ENCODE measurements around the gene AGTRAP.

AGTRAP gene

GRCh38 chr1:11788549-11789053, 52.7 kb downstream of the AGTRAP start:
- peaks cover 21 to 80% (median 61%) of the 10 kb centered on the region in 5 donors for H3K4me1 ChIP-seq (ENCODE audit: control insufficient read depth in 5 of 5, insufficient read depth in 5 of 5, low read length in 5 of 5)
- peaks cover 0 to 33% (median 21%) of the 10 kb centered on the region in 5 donors for H3K36me3 ChIP-seq (ENCODE audit: control insufficient read depth in 5 of 5, insufficient read depth in 5 of 5, low read length in 5 of 5)
- no peaks in the 10 kb centered on the region for H3K9me3 ChIP-seq (ENCODE audit: control insufficient read depth in 5 of 5, low read length in 5 of 5)
- H3K27me3 ChIP-seq (ENCODE audit: control insufficient read depth in 5 of 5, insufficient read depth in 4 of 5, low read length in 5 of 5): peaks cover 0 to 2% (median 0%) of the 10 kb centered on the region in 5 donors
- H3K27ac ChIP-seq (ENCODE audit: low read depth, low read length): peak overlapping the region; percentile 93
- H3K9ac ChIP-seq (ENCODE audit: low read length in 5 of 5): peak overlapping the region in 1 of 5 donors; percentile 48
- H3K4me3 ChIP-seq (ENCODE audit: low read depth in 1 of 5, low read length in 5 of 5): no peak overlapping the region

- Histone ChIP-seq H3K4me1 (ENCODE audit: control insufficient read depth in 5 of 5, insufficient read depth in 5 of 5, low read length in 5 of 5) (peaks cover 21 to 76% (median 61%) of the 10 kb centered on the region in 5 donors), H3K27me3 (ENCODE audit: control insufficient read depth in 5 of 5, insufficient read depth in 4 of 5, low read length in 5 of 5) (peaks cover 0 to 2% (median 0%) of the 10 kb centered on the region in 5 donors), H3K36me3 (ENCODE audit: control insufficient read depth in 5 of 5, insufficient read depth in 5 of 5, low read length in 5 of 5) (peaks cover 0 to 41% (median 29%) of the 10 kb centered on the region in 5 donors), H3K9me3 (ENCODE audit: control insufficient read depth in 5 of 5, low read length in 5 of 5) (no peaks in the 10 kb centered on the region), H3K27ac (ENCODE audit: low read depth, low read length) (peak overlapping the region; percentile 93), H3K4me3 (ENCODE audit: low read depth in 1 of 5, low read length in 5 of 5) (peak overlapping the region in 1 of 5 donors; percentile 19), H3K9ac (ENCODE audit: low read length in 5 of 5) (peak overlapping the region in 4 of 5 donors; percentile 25 to 82 (median 48))
Observed at GRCh38 chr1:11789126-11790067, 53.5 kb downstream of the AGTRAP start.

GRCh38 chr1:11790101-11790879, 54.4 kb downstream of the AGTRAP start:
- no peaks in the 10 kb centered on the region for H3K27me3 ChIP-seq (ENCODE audit: control insufficient read depth in 5 of 5, insufficient read depth in 4 of 5, low read length in 5 of 5)
- H3K4me1 ChIP-seq (ENCODE audit: control insufficient read depth in 5 of 5, insufficient read depth in 5 of 5, low read length in 5 of 5): peaks cover 21 to 67% (median 53%) of the 10 kb centered on the region in 5 donors
- peak overlapping the region; percentile 93 for H3K27ac ChIP-seq (ENCODE audit: low read depth, low read length)
- H3K9ac ChIP-seq (ENCODE audit: low read length in 5 of 5): peak overlapping the region; percentile 25 to 82 (median 33)
- peak overlapping the region in 4 of 5 donors; percentile 8 to 58 (median 34) for H3K4me3 ChIP-seq (ENCODE audit: low read depth in 1 of 5, low read length in 5 of 5)
- peaks cover 0 to 49% (median 38%) of the 10 kb centered on the region in 5 donors for H3K36me3 ChIP-seq (ENCODE audit: control insufficient read depth in 5 of 5, insufficient read depth in 5 of 5, low read length in 5 of 5)
- no peaks in the 10 kb centered on the region for H3K9me3 ChIP-seq (ENCODE audit: control insufficient read depth in 5 of 5, low read length in 5 of 5)

GRCh38 chr1:11790880-11791715, 55.2 kb downstream of the AGTRAP start:
- Histone ChIP-seq H3K27me3 (ENCODE audit: control insufficient read depth in 5 of 5, insufficient read depth in 4 of 5, low read length in 5 of 5) (no peaks in the 10 kb centered on the region), H3K4me3 (ENCODE audit: low read depth in 1 of 5, low read length in 5 of 5) (peak overlapping the region in 4 of 5 donors; percentile 8 to 58 (median 34)), H3K27ac (ENCODE audit: low read depth, low read length) (peak overlapping the region; percentile 96), H3K36me3 (ENCODE audit: control insufficient read depth in 5 of 5, insufficient read depth in 5 of 5, low read length in 5 of 5) (peaks cover 0 to 58% (median 46%) of the 10 kb centered on the region in 5 donors), H3K4me1 (ENCODE audit: control insufficient read depth in 5 of 5, insufficient read depth in 5 of 5, low read length in 5 of 5) (peaks cover 21 to 62% (median 50%) of the 10 kb centered on the region in 5 donors), H3K9ac (ENCODE audit: low read length in 5 of 5) (peak overlapping the region in 4 of 5 donors; percentile 9 to 78 (median 35)), H3K9me3 (ENCODE audit: control insufficient read depth in 5 of 5, low read length in 5 of 5) (no peaks in the 10 kb centered on the region)

GRCh38 chr1:11792106-11792505, 56.2 kb downstream of the AGTRAP start:
- H3K27me3 ChIP-seq (ENCODE audit: control insufficient read depth in 5 of 5, insufficient read depth in 4 of 5, low read length in 5 of 5): no peaks in the 10 kb centered on the region
- H3K9me3 ChIP-seq (ENCODE audit: control insufficient read depth in 5 of 5, low read length in 5 of 5): no peaks in the 10 kb centered on the region
- peak overlapping the region; percentile 96 for H3K27ac ChIP-seq (ENCODE audit: low read depth, low read length)
- H3K9ac ChIP-seq (ENCODE audit: low read length in 5 of 5): peak overlapping the region in 1 of 5 donors; percentile 78
- no peak overlapping the region for H3K4me3 ChIP-seq (ENCODE audit: low read depth in 1 of 5, low read length in 5 of 5)
- H3K4me1 ChIP-seq (ENCODE audit: control insufficient read depth in 5 of 5, insufficient read depth in 5 of 5, low read length in 5 of 5): peaks cover 21 to 64% (median 52%) of the 10 kb centered on the region in 5 donors
- peaks cover 0 to 63% (median 50%) of the 10 kb centered on the region in 5 donors for H3K36me3 ChIP-seq (ENCODE audit: control insufficient read depth in 5 of 5, insufficient read depth in 5 of 5, low read length in 5 of 5)

- H3K36me3 ChIP-seq (ENCODE audit: control insufficient read depth in 5 of 5, insufficient read depth in 5 of 5, low read length in 5 of 5): peaks cover 0 to 59% (median 50%) of the 10 kb centered on the region in 5 donors
- H3K9me3 ChIP-seq (ENCODE audit: control insufficient read depth in 5 of 5, low read length in 5 of 5): no peaks in the 10 kb centered on the region
- H3K27me3 ChIP-seq (ENCODE audit: control insufficient read depth in 5 of 5, insufficient read depth in 4 of 5, low read length in 5 of 5): no peaks in the 10 kb centered on the region
- H3K27ac ChIP-seq (ENCODE audit: low read depth, low read length): no peak overlapping the region
- no peak overlapping the region for H3K4me3 ChIP-seq (ENCODE audit: low read depth in 1 of 5, low read length in 5 of 5)
- H3K4me1 ChIP-seq (ENCODE audit: control insufficient read depth in 5 of 5, insufficient read depth in 5 of 5, low read length in 5 of 5): peaks cover 17 to 52% (median 35%) of the 10 kb centered on the region in 5 donors
- H3K9ac ChIP-seq (ENCODE audit: low read length in 5 of 5): no peak overlapping the region
Observed at GRCh38 chr1:11793819-11794218, 57.9 kb downstream of the AGTRAP start.

GRCh38 chr1:11794446-11795237, 58.7 kb downstream of the AGTRAP start:
- peaks cover 0 to 64% (median 53%) of the 10 kb centered on the region in 5 donors for H3K36me3 ChIP-seq (ENCODE audit: control insufficient read depth in 5 of 5, insufficient read depth in 5 of 5, low read length in 5 of 5)
- no peaks in the 10 kb centered on the region for H3K27me3 ChIP-seq (ENCODE audit: control insufficient read depth in 5 of 5, insufficient read depth in 4 of 5, low read length in 5 of 5)
- H3K4me3 ChIP-seq (ENCODE audit: low read depth in 1 of 5, low read length in 5 of 5): no peak overlapping the region
- H3K9me3 ChIP-seq (ENCODE audit: control insufficient read depth in 5 of 5, low read length in 5 of 5): no peaks in the 10 kb centered on the region
- H3K4me1 ChIP-seq (ENCODE audit: control insufficient read depth in 5 of 5, insufficient read depth in 5 of 5, low read length in 5 of 5): peaks cover 17 to 44% (median 29%) of the 10 kb centered on the region in 5 donors
- H3K27ac ChIP-seq (ENCODE audit: low read depth, low read length): no peak overlapping the region
- no peak overlapping the region for H3K9ac ChIP-seq (ENCODE audit: low read length in 5 of 5)

GRCh38 chr1:11795238-11795890, 59.4 kb downstream of the AGTRAP start:
- H3K27me3 ChIP-seq (ENCODE audit: control insufficient read depth in 5 of 5, insufficient read depth in 4 of 5, low read length in 5 of 5): no peaks in the 10 kb centered on the region
- no peak overlapping the region for H3K27ac ChIP-seq (ENCODE audit: low read depth, low read length)
- H3K4me1 ChIP-seq (ENCODE audit: control insufficient read depth in 5 of 5, insufficient read depth in 5 of 5, low read length in 5 of 5): peaks cover 13 to 36% (median 22%) of the 10 kb centered on the region in 5 donors
- no peak overlapping the region for H3K4me3 ChIP-seq (ENCODE audit: low read depth in 1 of 5, low read length in 5 of 5)
- H3K36me3 ChIP-seq (ENCODE audit: control insufficient read depth in 5 of 5, insufficient read depth in 5 of 5, low read length in 5 of 5): peaks cover 0 to 65% (median 52%) of the 10 kb centered on the region in 5 donors
- no peaks in the 10 kb centered on the region for H3K9me3 ChIP-seq (ENCODE audit: control insufficient read depth in 5 of 5, low read length in 5 of 5)
- H3K9ac ChIP-seq (ENCODE audit: low read length in 5 of 5): no peak overlapping the region

Data from subcutaneous abdominal adipose tissue (tissue), 5 donors.